Fibroblast of peridontal ligament (primary cell): ENCODE measurements around the gene TOR2A.
A peak's percentile ranks its signal among the peaks of the same experiment; 100 is the strongest.

Source experiments
- DNase-seq: peaks from one replicate; pipeline ENCODE4 v3.0.0-alpha.2; 2010; ENCODE audit errors: extremely low read depth

Gene TOR2A

DNA sequence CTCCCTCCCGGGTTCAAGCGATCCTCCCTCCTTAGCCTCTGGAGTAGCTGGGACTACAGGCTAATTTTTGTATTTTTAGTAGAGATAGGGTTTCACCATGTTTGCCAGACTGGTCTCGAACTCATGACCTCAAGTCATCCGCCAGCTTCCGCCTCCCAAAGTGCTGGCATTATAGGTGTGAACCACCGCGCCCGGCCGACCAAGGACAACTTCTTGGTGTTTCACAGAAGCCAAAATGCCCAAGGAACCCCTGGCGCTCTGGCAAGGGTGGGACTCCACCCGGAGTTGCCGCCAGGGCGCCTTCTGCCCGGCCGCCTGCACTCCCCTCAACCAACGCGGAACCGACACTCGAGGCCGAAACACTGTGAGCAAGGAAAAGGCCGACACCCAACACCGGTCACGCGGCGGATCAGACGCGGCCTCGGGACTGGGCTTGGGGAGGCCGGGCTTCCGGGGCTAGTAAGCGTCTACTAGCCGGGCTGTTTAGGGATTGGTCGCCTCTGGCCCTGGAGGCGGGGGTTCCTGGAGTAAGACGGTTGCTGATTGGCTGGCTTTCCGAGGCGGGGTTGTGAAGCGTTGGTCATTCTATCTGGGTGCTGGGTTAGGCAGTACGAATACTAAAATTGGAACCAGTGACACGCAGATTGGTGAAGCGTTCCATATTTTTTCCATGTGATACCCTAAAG, 36.0 kb downstream of the TOR2A start:
- DNase-seq, result peak; percentile 97

DNA sequence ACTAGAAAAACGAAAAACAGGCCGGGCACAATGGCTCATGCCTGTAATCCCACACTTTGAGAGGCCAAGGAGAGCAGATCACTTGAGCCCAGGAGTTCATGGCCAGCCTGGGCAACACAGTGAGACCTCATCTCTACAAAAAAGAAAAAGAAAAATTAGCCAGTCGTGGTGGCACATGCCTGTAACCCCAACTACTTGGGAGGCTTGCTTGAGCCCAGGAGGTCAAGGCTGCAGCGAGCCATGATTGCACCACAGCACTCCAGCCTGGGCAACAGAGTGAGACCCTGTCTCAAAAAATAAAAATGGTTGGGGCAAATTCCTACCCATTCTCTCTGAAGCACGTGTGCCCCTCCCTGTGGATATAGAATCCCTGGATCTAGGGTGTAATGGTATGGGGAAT, 36.7 kb downstream of the TOR2A start:
- no peak for DNase-seq

DNA sequence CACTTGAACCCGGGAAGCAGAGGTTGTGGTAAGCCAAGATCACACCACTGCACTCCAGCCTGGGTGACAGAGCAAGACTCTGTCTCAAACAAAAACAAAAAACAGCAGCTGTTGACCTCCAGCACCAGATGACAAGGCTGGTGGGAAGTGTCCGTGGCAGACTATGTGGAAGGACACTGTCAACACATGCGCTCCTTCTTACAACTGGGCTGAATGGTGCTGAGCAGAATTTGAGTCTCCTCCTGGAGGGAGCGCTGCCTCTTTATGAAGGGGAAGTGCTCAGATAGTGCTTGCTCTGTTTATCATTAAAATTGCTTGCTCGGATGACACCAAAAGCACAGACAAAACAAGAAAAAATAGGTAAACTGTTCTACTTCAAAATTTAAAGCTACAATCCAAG, 37.5 kb downstream of the TOR2A start:
- no peak for DNase-seq

DNA sequence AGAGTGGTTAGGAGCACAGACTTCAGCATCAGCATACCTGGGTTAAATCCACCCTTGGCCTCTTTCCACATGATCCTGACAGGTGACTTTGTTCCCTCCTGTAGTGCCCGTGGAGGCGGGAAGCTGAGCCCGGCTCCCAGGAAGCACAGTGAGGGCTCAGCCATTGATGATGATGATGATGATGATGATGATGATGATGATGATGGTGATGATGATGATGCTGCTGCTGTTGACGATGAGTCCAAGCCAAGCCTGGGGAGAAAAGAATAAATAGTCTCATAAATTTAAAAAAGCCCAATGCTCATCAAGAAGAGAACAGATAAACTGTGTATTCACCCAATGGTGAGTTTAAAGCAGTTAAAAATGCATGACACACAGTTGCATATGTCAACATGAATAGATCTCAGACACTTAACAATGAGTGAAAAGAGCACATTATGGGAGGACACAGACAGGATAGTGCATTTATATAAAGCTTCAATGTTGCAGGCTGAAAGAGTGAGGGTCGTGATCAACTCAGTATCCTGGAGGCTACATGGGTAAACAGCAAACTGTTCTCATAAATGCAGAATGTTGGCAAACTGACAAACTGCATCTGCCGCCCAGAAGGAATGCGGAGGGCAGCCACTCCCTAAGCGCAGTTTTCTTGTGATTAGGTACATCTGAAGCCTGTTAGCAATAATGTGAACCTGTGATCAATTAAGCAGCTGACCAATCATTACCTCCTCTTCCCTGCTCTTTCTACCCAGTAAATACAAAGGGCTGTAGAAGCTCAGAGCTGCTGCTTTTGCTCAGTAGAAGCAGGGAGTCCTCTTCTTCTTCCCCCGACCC, 40.0 kb downstream of the TOR2A start:
- DNase-seq, result peak; percentile 68

DNA sequence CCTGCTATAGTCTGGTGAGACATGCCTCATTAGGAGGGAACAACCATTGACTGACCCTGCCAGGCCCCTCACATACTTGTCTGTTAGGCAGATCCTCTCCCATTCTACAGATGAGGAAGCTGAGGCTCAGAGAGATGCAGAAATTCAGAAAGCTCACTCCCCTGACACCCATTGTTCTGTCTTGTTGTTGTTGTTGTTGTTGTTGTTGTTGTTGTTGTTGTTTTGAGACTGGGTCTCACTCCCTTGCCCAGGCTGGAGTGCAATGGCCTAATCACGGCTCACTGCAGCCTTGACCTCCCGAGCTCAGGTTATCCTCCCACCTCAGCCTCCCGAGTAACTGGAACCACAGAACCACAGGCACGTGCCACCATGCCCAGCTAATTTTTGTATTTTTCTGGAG, 41.4 kb downstream of the TOR2A start:
- DNase-seq, result no peak

DNA sequence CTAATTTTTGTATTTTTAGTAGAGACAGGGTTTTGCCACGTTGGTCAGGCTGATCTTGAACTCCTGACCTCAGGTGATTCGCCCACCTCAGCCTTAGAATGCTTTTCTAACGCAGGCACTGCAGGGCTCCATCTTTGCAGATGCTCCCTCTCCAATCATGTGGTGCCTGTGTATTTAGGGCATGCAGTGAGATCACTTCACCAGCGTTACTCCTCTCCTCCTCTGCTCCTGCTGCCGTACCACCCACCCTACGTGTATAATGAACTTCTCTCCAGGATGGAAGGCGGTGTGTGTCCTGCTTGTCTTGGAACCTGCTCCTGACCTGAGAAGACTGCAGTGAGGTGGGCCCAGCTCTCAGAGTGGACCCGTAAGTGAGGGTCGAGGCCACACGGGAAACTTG, 42.0 kb downstream of the TOR2A start:
- DNase-seq, result no peak

DNA sequence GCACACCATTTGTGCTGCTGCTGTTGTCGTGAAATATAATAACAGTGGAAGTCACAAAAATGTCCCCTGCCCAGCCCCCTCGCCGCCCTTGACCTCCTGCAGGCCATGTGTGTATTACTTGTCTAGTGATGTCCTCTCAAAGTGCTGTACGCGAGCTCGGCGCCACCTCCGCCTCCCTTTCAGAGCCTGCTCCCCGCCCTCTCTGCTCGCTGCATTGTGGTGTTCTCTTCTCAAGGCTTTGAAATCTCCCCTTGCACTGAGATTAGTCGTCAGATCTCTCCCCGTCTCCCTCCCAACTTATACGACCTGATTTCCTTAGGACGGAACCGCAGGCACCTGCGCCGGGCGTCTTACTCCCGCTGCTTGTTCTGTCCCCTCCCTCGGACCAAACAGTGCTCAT, 43.0 kb downstream of the TOR2A start:
- no peak for DNase-seq

DNA sequence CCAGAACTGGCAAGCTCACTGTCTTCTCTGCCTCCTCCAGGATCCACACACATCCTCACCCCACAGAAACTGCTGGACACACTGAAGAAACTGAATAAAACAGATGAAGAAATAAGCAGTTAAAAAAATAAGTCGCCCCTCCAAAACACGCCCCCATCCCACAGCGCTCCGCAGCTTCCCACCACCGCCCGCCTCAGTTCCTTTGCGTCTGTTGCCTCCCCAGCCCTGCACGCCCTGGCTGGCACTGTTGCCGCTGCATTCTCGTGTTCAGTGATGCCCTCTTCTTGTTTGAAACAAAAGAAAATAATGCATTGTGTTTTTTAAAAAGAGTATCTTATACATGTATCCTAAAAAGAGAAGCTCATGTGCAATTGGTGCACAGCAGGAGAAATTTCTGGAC, 44.4 kb downstream of the TOR2A start:
- DNase-seq, result no peak

DNA sequence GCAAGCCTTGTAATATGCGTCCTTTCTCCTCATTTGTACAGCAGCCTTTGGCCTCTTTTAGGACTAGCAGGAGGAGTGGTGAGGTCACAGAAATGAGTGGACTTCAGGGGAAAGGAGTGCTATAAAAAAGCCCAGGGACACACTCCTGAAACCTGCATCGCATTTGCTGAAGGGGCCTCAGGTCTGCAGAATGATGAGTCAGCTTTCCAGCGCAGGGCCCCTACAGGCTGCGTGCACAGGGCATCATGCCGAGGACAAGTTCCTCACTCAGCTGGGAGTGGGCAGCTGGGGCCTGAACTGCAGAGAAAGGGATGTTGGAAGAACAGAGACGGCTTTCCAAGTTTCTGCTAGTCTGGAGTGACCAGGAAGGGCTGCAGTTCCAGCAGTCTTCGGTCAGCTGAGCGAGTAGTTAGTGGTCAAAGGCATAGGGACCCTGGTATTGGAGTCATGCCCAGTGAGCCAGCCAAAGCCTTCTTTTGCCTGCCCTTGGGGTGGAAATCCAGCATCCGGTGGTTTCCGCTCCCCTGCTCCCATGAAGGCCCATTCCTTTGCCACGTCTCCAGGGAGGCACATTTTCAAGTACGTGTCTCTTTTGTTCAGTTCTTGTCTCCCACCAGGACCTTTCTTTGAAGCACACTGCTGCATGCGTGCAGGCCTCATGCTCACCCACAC, 45.6 kb downstream of the TOR2A start:
- no peak for DNase-seq

DNA sequence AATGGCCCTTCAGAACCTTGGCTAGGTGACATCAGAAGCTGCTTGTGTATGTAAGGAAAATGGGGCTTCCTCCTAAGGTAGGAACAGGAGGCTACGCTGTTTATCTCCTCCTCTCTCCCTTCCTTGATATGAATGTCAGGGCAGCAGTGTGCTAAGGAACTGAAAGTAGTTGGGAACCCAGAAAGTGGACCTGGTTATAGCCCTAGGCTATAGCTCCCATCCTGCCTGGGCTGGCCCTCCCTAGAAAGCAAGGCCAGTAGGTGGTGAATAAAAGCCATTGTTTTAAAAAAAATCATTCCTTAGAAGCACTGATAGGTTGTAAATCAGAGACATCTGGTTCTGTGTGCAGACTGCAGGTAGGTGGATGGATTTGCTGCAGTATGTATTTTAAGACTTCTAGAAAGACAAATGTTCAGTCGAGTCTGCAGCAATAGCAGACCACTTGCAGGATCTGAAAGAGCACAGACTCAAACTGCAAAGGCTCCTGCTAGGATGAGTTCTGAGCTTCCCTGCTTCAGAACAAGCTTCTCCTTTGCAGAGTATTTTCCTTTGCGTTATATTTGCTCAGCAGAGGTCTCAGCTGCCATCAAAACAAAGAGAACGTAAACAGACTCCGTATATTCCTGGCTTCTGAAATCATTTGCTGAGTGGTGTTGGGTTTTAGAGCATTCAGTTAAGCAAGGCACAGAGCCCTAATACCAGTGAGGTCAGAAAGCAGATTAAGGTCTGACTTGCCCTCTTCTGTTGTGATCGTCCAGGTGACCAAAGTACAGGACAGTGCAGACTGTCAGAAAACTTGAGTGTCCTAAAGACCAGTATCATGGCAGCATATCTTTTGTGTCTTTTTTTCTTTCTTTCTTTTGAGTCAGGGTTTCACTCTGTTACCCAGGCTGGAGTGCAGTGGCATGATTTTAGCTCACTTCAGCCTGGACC, 48.4 kb downstream of the TOR2A start:
- no peak for DNase-seq

DNA sequence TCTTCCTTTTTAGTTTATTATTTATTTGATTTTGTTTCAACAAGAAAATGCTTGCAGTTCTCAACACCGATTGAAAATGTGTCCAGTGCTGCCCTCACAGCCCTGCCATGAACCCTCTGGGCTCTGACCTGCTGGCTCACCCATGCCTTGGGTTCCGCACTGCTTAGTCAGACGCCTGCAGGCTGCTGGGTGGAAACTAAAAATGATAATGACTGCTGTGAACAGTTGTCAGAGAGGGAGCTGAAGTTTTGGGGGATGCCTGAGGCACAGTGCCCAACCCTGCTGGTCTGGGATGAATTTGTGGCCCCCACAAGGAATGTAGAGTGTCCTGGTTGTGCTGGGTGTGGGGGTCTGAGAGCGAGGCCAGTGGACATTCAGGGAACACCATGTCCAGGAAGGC, 50.5 kb downstream of the TOR2A start:
- DNase-seq, result peak; percentile 36

DNA sequence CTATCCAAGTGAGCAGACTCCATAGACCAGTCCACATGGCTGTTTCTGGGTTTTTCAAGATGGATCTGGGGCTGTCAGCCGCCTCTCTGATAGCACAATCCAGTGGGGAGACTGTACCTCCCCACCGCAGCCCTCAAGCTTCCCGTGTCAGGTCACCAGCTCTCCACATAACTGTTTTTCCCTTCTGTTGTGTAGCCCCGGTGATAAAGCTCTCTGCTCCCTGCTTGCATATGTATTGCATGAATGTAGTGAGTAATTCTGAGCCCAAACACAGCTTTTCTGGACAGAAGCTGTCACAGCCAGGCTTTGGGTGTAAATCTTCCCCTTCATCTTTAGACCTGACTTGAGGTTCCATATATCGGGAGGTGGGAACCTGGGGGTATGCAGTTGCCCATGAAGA, 51.4 kb downstream of the TOR2A start:
- peak; percentile 64 for DNase-seq

DNA sequence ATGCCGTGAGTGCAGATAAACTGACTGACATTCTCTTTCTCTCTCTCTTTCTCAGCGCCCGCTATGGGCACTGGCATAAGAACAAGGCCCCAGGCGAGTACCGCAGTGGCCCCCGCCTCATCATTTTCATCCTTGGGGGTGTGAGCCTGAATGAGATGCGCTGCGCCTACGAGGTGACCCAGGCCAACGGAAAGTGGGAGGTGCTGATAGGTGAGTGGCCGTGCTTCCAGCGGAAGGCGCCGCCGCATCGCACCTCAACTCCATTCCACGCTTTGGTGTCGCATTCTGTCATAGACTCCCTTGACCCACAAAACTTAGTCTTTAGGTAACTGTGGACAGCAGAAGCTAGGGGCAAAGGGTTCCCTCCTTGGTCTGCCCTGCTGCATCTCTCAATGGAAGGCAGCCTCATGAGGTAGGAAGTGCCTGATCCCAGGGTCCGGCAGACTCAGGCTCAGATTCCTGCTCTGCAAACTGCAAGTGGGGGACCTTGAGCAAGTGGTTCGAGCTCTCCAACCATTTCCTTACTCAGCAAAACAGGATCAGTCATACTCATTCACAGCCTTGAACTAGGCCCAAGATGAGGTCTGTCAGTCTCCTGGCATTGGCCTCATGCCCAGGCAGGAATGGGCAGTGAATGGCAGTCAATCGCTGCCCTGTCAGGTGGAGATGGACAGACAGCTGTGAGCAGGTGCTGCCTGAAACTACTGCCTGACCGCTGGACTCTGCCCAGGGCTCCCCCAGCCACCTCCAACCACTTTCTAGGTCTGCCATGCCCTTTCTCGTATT, 52.5 kb downstream of the TOR2A start:
- no peak for DNase-seq
